NOMO-1 (cell line): ENCODE results near the gene THYN1.

ENCODE experiments used
- DNase-seq, 2 experiments: peaks; one replicate each; lab custom pipeline; 2025; ENCODE audit not compliant: unreplicated experiment in 2 of 2; lab: John Stamatoyannopoulos, UW

The THYN1 gene

GRCh38 chr11:134252346-134253187, 585 bp downstream of the THYN1 start:
- peak; percentile 42 to 54 for DNase-seq

DNA sequence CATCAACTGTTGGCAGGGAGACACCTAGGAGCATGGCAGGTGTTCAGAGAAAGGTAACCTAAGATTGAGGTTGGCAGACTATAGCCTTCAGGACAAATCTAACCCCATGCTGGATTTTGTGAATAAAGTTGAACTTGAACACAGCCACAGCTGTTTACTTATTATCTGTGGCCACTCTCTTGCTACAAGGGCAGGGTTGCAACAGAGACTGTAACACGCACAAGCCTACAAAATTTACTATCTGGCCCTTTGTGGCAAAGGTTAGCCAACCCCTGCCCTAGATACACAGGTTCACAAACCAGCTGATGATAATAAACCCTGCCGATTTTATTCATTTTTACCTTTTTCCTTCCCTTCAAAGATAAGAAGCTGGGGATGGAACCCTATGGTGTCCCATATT, 2.5 kb downstream of the THYN1 start:
- no peak for DNase-seq

DNA sequence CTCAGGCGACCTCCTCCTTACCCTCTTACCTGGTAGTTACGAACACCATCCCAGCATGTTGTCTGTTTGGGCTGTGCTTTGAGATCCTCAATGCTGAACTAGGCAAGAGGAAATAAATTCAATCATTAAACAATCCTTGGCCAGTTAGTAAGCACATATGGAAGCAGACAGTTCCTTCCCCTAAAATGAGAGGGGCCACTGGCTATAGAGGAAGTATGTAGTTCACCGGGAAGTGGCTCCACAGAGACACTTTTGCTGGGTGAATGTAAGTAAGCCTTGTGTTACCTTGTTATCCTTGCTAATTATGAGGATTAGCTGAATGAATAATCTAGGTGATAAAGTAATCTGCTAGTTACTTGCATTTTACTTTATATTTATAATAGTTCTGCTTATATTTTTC, 2.9 kb downstream of the THYN1 start:
- peak; percentile 10 to 20 for DNase-seq

DNA sequence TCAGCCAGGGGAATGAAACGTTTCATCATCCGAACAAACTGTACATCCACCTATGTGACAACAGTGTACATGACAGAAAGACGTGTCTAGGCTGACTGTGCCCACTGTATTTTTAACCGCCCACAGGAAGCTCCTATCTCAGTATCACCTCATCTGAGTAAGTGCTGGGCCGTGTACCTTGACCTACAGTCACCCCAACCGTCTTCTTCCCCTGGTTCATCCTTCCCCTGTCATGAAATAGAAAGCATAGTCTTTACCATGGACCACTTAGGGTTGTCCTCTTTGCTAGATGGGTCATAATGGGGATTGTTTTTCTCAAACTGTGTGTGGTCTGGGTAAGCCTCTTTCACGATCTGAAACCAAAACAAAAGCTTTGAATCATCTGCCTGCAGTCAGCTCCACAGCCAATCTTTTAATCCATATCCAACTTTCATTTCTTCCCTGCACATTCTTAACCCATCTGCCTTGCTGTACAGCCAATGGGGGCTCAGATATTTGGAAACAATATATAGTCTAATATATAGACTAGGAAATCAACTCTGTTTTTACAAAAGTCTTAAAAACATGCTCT, 4.2 kb downstream of the THYN1 start:
- DNase-seq = no peak

GRCh38 chr11:134246678-134247077, 6.5 kb downstream of the THYN1 start:
- DNase-seq = no peak

DNA sequence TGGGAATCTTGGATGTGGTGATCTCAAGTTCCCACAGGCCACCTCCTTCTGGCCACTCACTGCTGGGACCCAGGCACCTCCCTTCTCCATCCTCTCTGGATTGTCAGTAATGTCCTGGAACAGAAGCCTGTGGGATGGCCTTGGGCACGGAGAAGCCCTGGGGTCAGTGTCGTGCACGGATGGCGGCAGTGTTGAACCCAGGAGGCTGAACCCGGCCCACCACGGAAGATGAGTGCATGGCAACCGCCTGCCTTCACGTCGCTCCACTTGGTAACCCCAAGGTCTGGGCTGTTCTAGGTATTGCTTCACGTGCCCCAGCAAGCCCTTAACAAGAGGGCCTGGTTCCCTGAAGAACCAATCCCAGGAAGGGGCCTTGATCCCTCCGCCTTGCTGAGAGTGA, 7.1 kb downstream of the THYN1 start:
- no peak for DNase-seq

DNA sequence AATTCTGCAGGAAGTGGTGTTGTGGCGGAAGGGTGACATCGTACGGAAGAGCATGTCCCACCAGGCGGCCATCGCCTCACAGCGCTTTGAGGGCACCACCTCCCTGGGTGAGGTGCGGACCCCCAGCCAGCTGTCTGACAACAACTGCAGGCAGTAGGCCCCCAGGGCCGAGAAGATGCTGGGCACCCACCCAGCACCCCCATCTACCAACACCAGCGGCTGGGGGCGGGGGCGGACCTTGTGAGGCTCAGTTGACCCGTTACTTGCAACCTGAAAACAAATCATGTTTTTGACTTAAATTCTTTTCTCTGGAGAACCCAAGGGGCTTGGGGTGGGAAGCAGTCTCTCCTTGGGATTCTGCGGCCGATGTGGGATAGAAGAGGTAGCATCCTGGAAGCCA, 7.7 kb downstream of the THYN1 start:
- no peak for DNase-seq

- no peak for DNase-seq
Measured at GRCh38 chr11:134244593-134244992, 8.6 kb downstream of the THYN1 start.

DNA sequence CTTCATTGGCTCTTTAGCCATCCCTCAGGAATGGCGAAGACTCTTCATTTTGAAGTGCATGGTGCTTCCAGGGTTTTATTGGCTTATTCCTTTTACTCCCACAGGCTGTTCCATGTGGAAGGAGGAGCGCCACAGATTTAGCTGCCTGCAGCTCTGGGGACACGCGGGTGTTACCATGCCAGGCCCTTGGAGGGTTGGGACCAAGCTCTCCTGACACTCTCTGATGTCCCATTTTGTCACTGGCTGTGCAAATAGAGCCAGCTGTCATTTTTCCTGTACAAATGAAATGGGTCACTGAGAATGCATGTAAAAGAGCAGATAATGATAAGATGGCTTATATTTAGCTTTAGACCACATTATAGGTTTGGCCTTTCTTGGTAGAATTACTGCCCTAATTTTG, 9.2 kb downstream of the THYN1 start:
- DNase-seq = no peak

GRCh38 chr11:134242376-134242775, 10.8 kb downstream of the THYN1 start:
- DNase-seq = no peak

- DNase-seq = no peak
Measured at GRCh38 chr11:134240592-134240991, 12.6 kb downstream of the THYN1 start.

- no peak for DNase-seq
Measured at GRCh38 chr11:134238956-134239355, 14.2 kb downstream of the THYN1 start.

- no peak for DNase-seq
Measured at GRCh38 chr11:134237557-134237922, 15.6 kb downstream of the THYN1 start.

DNA sequence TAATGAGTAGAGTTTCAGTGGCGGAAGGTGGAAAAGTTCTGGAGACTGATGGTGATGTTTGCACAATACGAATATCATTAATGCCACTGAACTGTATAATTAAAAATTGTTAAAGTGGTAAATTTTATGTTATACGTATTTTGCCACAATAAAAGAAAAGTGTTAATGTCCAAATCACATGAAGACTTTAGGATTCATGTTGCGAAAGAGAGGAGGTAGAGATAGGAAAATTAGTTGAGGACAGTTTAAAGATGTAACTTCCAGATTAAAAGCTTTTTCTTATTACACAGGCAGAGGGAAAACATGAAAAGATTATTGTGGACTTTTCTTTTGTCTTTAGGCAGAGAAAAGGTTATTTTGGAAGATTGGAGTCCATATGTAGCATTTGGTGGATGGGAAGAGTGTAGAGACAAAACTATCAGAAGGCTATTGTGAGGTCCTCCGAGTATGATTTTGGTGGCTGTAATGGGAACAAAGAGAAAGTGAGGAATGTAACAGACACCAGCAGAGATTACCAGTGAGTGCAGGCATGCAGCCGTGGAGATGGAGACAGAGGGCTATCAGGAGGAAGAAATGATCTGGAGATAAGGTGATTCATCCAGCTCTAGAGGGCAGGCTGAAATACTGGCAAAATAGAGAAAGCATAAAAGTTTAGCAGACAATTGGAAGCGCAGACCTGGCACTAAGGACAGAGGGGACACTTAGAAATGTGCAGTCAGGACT, 16.2 kb downstream of the THYN1 start:
- DNase-seq = no peak

DNA sequence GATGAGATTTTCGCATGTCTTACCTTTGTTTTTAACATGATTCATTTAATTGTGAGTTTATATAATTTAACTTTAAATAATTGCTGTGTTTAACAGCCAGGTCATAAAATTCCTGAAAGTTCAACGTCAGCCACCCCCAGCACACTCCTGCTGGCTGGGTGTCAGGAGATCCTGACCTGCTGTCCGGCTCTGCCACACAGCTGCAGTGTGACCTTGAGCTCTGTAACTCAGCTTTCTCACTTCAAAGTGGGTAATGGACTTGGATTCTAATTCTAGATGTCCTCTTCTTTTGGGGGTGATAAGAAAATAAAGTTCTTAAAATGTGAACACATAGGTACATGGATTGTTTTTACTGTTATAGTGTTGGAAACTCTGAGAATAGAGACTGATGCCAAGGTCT, 17.8 kb downstream of the THYN1 start:
- DNase-seq = no peak

DNA sequence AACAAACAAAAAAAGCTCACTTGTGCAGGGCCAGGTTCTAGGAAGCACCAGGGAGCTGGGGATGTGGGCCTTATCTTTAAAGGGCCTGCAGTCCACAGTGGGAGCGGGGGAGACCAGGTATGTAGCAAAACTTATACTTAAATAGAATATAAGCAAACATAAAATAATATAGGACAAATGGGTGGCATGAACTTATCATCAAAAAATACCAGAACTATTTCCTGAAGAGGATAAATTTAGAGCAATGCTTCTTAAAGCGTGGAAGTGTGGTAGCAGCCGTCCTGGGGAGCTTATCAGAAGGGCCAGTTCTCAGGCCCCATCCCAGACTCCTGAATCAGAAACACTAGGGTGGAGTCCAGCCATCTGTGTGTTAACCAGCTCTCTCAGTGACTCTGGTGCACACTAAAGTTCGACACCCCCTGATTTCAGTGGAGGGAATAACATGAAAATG, 19.4 kb downstream of the THYN1 start:
- no peak for DNase-seq

- DNase-seq = peak in 1 of 2 experiments; percentile 61
Measured at GRCh38 chr11:134231958-134232659, 21.0 kb downstream of the THYN1 start.

DNA sequence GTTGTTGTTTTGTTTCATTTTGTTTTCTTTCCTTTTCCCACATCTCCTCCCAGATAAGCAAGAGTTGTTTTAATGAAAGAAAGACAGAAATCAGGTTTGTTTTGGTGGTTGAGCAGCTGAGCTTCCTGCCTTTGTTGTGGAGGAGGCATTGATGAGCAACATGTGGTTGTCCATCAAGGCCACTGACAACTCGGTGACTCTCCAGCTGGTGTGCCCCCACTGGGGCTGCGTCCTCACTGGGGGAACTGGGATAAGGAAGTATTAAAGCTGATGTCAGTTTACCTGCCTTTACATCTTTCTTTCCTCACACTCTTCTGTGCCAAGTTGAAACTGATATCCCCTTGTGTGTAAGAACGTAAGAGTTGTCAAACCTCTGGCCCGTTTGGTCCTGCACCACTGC, 22.8 kb downstream of the THYN1 start:
- DNase-seq = no peak

GRCh38 chr11:134229126-134229790, 23.9 kb downstream of the THYN1 start:
- DNase-seq = no peak

GRCh38 chr11:134228625-134229024, 24.5 kb downstream of the THYN1 start:
- no peak for DNase-seq
